GM12801 (cell line): ENCODE data around the gene ADORA2A.

Experiments
- TF ChIP-seq, protein P1 (sequence below): IDR thresholded peaks from one replicate; pipeline ENCODE4 v1.5.1; 2011; ENCODE audit warnings: control low read depth; ENCODE audit not compliant: insufficient read length; ENCODE audit errors: extremely low read depth

Gene ADORA2A

DNA sequence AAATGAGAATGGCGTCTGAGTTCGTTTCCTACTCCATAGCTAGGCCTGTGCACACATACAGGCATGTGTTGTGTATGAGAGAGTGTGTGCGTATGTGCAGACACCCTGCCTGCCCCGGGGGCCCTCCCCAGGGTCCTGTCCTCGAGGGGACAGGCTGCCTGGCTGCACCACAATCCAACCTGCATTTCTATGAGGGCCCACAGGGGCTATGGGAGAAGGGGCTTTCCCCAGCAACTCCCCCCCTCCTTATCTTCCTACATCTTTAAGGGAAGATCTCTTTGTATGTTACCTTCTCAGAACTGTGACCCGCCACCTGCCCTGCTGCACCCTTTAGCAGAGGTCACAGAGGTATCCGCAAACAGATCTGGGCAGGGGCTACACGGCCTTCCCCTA is 14.9 kb downstream of the ADORA2A start:
- TF ChIP-seq, protein P1, sequence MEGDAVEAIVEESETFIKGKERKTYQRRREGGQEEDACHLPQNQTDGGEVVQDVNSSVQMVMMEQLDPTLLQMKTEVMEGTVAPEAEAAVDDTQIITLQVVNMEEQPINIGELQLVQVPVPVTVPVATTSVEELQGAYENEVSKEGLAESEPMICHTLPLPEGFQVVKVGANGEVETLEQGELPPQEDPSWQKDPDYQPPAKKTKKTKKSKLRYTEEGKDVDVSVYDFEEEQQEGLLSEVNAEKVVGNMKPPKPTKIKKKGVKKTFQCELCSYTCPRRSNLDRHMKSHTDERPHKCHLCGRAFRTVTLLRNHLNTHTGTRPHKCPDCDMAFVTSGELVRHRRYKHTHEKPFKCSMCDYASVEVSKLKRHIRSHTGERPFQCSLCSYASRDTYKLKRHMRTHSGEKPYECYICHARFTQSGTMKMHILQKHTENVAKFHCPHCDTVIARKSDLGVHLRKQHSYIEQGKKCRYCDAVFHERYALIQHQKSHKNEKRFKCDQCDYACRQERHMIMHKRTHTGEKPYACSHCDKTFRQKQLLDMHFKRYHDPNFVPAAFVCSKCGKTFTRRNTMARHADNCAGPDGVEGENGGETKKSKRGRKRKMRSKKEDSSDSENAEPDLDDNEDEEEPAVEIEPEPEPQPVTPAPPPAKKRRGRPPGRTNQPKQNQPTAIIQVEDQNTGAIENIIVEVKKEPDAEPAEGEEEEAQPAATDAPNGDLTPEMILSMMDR: no peak

DNA sequence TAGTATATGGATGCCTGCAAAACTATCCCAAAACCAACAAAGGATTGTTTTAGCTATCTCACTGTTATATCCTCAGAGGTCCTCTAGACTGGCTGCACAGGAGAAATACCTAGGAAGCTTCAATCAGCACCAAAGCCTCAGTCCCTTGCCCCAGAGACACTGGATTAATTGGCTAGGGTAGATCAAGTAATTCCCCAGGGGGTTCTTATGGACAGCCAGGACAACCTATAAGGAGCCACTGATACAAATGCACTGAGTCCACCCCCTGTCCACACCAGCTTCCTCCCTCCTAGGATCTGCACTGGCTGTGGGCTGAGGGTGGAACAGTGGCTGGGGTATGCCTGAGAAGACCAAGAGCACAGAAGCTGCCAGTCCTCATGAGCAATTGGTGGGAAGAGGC is 16.3 kb downstream of the ADORA2A start:
- TF ChIP-seq, protein P1: no peak

- TF ChIP-seq, protein P1: no peak
Measured at GRCh38 chr22:24444251-24444650, 16.9 kb downstream of the ADORA2A start.

DNA sequence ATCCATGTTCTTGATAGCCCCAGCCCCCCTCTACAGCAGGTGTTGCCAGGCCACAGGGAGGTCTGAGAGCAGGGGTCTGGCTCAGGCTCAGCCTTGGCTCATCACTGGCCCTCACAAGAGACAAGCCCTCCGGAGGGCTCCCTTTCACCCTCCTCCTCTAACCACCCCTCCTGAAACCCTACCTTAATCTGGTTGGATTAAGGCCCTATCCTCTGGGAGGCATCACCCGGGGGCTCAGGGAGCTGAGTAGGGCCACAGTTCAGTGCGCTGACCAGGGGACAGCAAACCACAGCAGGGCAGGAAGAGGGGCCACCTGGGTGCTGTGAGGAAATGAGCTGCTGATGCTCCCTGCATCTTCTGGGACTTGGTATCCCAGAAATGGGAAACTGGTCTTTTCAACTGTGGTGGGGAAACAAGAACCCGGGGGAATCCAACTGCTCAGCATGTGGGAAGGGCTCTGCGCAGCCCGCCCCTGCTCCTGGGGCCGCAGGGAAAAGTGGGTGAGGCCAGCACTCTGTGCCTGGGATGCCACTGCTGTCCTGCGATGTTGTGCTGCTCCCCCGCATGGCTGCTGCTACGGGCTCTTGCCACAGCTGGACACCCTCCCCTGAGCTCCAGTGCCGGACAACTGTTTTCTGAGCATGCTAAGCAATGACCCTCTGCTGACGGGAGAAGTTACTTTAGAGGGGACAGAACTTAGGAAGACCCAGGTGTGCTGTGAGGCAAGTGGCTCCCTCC is 17.5 kb downstream of the ADORA2A start:
- TF ChIP-seq, protein P1: no peak

DNA sequence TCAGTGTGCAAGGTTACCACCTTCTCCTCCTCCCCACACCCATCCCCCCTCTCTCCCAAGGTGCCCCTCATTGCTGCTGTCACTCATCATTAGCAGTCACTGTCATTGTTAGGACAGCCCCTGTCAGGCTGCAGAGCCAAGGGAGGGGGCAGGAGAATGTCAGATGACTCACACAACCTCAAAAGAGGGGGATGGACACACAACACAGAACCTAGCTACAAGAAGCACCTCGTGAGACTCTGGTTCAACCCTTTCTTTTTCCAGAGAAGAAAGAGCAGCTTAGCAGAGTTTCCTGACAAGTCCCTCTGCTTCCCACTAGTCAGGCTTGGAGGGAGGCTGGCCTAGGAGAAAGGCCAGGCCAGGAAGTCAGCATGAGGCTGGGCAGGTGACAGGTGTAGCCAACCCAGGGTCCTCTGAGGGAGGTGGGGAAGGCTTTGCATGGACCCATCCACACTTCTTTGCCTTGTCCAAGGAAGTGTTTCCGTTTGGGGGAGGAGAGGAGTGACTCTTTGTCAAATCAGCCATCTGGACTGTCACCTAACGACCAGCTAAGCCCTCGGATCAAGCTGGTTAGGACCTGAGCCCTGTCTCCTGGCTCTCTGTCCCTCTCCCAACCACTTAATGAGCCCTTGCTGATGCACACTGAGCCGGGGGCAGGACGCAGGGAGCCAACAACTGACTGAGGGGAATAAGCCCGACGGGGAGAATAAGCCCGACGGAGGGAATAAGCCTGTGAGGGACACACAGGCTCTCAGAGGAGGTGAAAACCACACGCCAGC is 18.3 kb downstream of the ADORA2A start:
- TF ChIP-seq, protein P1: no peak

- TF ChIP-seq, protein P1: no peak
Measured at GRCh38 chr22:24446260-24446611, 18.8 kb downstream of the ADORA2A start.

DNA sequence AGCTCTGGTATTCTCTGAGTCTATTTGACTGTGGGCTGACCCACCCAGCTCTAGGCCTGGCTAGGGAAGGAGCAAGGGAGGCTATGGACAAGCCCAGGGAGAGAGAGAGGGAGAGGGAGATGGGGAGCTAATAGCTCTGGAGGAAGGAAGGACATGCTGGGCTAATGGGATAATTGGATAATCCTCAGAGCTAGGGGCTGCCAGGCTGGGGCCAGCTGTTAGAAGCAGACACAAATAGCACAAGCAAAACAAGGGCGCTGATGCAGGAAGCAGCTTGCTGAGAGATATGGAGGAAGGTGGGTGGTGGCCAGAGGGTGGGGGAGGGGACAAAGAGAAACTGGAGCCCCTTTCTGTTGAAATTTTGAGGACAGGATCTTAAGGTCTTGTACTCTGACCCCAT is 23.2 kb downstream of the ADORA2A start:
- TF ChIP-seq, protein P1: no peak
